ENCODE data around the gene GPSM1.

DNA sequence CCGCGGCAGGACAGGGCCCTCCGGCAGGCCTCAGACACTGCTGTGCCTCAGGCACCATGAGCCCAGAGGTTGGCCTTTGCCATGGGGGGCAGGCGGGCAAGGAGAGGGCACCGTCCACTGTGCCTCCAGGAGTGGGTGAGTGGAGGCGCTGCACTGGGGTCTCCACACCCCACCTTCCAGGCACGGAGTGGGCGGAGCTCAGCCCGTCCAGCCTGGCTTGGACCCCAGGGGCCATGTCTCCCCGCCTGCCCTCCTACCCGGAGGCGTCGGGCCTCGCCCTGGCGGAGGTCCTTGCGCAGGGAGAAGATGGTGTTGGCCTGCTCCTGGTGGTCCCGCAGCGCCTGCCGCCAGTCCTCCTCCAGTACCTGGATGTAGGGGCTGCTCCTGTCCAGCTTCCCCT, 42.7 kb downstream of the GPSM1 start:
- no peak for TF ChIP-seq HDGF (IDR thresholded peaks at IDR 0.05; ENCODE audit: borderline replicate concordance)
- TF ChIP-seq BHLHE40 (IDR thresholded peaks at IDR 0.05; ENCODE audit: borderline replicate concordance) = no peak
- no peak for TF ChIP-seq FOXA1 (IDR thresholded peaks at IDR 0.05)
- no peak for TF ChIP-seq CTBP1 (IDR thresholded peaks at IDR 0.05; ENCODE audit: borderline replicate concordance)
- no peak for TF ChIP-seq TARDBP (IDR thresholded peaks at IDR 0.05)
- TF ChIP-seq ZNF384 (IDR thresholded peaks at IDR 0.05) = no peak
- TF ChIP-seq SUZ12 (IDR thresholded peaks at IDR 0.05) = no peak
- TF ChIP-seq FOXM1 (IDR thresholded peaks at IDR 0.05; ENCODE audit: borderline replicate concordance) = no peak
- TF ChIP-seq ARNT (IDR thresholded peaks at IDR 0.05) = no peak
- no peak for TF ChIP-seq L3MBTL2 (conservative IDR thresholded peaks at IDR 0.05)

Data from HEK293T (cell line).